ENCODE data around the gene ALX4.
A peak's percentile ranks its signal among the peaks of the same experiment; 100 is the strongest.

Gene ALX4

DNA sequence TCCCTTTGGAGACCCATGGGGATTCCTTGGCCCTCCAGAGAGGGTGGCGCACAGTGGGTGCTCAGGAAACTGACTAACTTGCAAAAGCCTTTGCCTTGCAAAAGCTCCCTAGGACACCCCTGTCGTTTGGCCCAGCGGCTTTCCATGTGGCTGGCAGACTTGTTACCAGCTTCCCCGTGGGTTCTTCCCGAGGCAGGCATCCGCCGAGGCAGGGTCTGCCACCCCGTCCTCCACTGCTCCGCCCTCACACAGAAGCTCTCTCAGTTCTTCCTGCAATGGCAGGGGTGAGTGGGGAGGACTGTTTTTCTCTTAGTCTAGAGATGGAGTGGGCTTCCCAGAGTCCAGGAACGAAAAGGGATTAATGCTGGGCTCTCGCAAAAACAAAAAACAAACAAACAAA lies 23.0 kb downstream of the ALX4 start:
- no peak overlapping the region for H4K8ac ChIP-seq (ENCODE audit: low read depth, low read length)
- H3K4me2 ChIP-seq (ENCODE audit: insufficient read depth, low read length, poor library complexity, severe bottlenecking): no peak overlapping the region
- peak overlapping the region; percentile 5 for H3K18ac ChIP-seq (ENCODE audit: low read length)
- peaks cover 0 to 5% of the 10 kb centered on the region in 2 donors for H3K4me1 ChIP-seq (ENCODE audit: control insufficient read depth in 2 of 2, insufficient read depth in 1 of 2, low read depth in 1 of 2, low read length in 2 of 2)
- H3K14ac ChIP-seq (ENCODE audit: low read length): no peak overlapping the region
- no peaks in the 10 kb centered on the region for H3K9me3 ChIP-seq (replicated peaks in 1 of 2; ENCODE audit: control insufficient read depth in 2 of 2, insufficient read depth in 1 of 2, low read depth in 1 of 2, low read length in 2 of 2)
- H3K23ac ChIP-seq (ENCODE audit: low read depth, low read length, poor library complexity): no peak overlapping the region
- no peak overlapping the region for H2BK5ac ChIP-seq (ENCODE audit: low read length)
- peaks cover 0 to 20% (median 0%) of the 10 kb centered on the region in 3 experiments for H3K27me3 ChIP-seq (ENCODE audit: control insufficient read depth in 3 of 3, insufficient read depth in 3 of 3, low read depth in 1 of 3, low read length in 3 of 3)
- H2AK5ac ChIP-seq (ENCODE audit: low read depth, low read length): peak overlapping the region; percentile 39
- no peak for DNase-seq (ENCODE audit: low spot score)
- WGBS, 2 donors (ENCODE audit: extremely low coverage in 2 of 2, insufficient read length in 2 of 2, insufficient replicate concordance in 1 of 2): no CpG with 5 or more reads among the region's 11 CpGs
- no peak overlapping the region for H2BK12ac ChIP-seq (ENCODE audit: low read length)
- no peak overlapping the region for H3K4me3 ChIP-seq (ENCODE audit: low read length in 2 of 2)
- no peak overlapping the region for H2AFZ ChIP-seq (ENCODE audit: low read length)
- no peak overlapping the region for H3K4ac ChIP-seq (ENCODE audit: low read length)
- no peak overlapping the region for H3K9ac ChIP-seq (ENCODE audit: low read depth, low read length, poor library complexity)
- no peaks in the 10 kb centered on the region for H3K79me1 ChIP-seq (ENCODE audit: low read depth, low read length)
- no peak overlapping the region for H3K27ac ChIP-seq (replicated peaks; ENCODE audit: low read length)
- H2BK120ac ChIP-seq (ENCODE audit: low read depth, low read length): no peak overlapping the region
- no peaks in the 10 kb centered on the region for H3K36me3 ChIP-seq (replicated peaks in 1 of 2; ENCODE audit: control insufficient read depth in 2 of 2, insufficient read depth in 2 of 2, low read length in 2 of 2)
- no peak overlapping the region for H2BK15ac ChIP-seq (ENCODE audit: low read length)
- H4K91ac ChIP-seq (ENCODE audit: low read depth, low read length, poor library complexity): no peak overlapping the region

DNA sequence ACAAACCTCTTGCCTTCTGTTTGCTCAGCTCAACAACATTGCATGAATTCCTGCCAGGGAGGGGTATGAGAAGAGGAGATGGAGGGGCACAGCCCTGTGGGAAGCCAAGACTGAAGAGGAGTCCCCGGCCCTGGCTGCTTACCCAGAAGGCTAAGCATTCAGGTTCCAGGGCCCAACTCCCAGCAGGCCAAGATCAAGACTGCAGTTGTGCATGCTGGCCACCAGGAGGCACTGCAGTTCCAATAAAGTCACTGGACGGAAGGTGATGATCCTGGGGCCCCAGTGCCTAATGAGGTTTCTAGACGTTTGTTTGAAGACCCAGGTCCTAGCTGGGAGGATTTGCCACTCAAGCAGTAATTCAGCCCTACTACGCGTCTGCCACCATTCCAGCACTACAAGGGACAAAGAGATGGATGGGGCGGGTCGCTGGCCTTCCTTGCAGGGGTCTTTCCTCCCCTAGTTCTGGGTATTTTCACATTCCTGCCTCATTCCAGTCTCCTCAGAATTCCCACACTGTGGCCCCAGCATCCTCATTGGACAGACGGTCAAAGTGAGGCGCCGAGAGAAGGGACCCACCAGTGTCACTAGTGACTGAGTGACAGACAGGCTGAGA lies 23.6 kb downstream of the ALX4 start:
- no peaks in the 10 kb centered on the region for H3K36me3 ChIP-seq (replicated peaks in 1 of 2; ENCODE audit: control insufficient read depth in 2 of 2, insufficient read depth in 2 of 2, low read length in 2 of 2)
- H3K14ac ChIP-seq (ENCODE audit: low read length): peak overlapping the region; percentile 22
- no CpG with 5 or more reads among the region's 10 CpGs for WGBS, 2 donors (ENCODE audit: extremely low coverage in 2 of 2, insufficient read length in 2 of 2, insufficient replicate concordance in 1 of 2)
- no peaks in the 10 kb centered on the region for H3K9me3 ChIP-seq (replicated peaks in 1 of 2; ENCODE audit: control insufficient read depth in 2 of 2, insufficient read depth in 1 of 2, low read depth in 1 of 2, low read length in 2 of 2)
- H2AFZ ChIP-seq (ENCODE audit: low read length): peak overlapping the region; percentile 68
- no peak overlapping the region for H3K9ac ChIP-seq (ENCODE audit: low read depth, low read length, poor library complexity)
- H2BK15ac ChIP-seq (ENCODE audit: low read length): peak overlapping the region; percentile 33
- peak overlapping the region; percentile 24 for H2BK12ac ChIP-seq (ENCODE audit: low read length)
- peaks cover 0 to 7% of the 10 kb centered on the region in 2 donors for H3K4me1 ChIP-seq (ENCODE audit: control insufficient read depth in 2 of 2, insufficient read depth in 1 of 2, low read depth in 1 of 2, low read length in 2 of 2)
- H3K23ac ChIP-seq (ENCODE audit: low read depth, low read length, poor library complexity): peak overlapping the region; percentile 28
- no peak overlapping the region for H4K8ac ChIP-seq (ENCODE audit: low read depth, low read length)
- peak overlapping the region; percentile 31 for H2BK5ac ChIP-seq (ENCODE audit: low read length)
- H2AK5ac ChIP-seq (ENCODE audit: low read depth, low read length): no peak overlapping the region
- no peaks in the 10 kb centered on the region for H3K79me1 ChIP-seq (ENCODE audit: low read depth, low read length)
- no peak overlapping the region for H3K4me2 ChIP-seq (ENCODE audit: insufficient read depth, low read length, poor library complexity, severe bottlenecking)
- H3K4ac ChIP-seq (ENCODE audit: low read length): no peak overlapping the region
- H4K91ac ChIP-seq (ENCODE audit: low read depth, low read length, poor library complexity): peak overlapping the region; percentile 47
- DNase-seq (ENCODE audit: low spot score): no peak
- no peak overlapping the region for H2BK120ac ChIP-seq (ENCODE audit: low read depth, low read length)
- peaks cover 0 to 20% (median 0%) of the 10 kb centered on the region in 3 experiments for H3K27me3 ChIP-seq (ENCODE audit: control insufficient read depth in 3 of 3, insufficient read depth in 3 of 3, low read depth in 1 of 3, low read length in 3 of 3)
- H3K18ac ChIP-seq (ENCODE audit: low read length): peak overlapping the region; percentile 29
- no peak overlapping the region for H3K4me3 ChIP-seq (ENCODE audit: low read length in 2 of 2)
- H3K27ac ChIP-seq (replicated peaks; ENCODE audit: low read length): no peak overlapping the region

- no peak overlapping the region for H3K4me3 ChIP-seq (ENCODE audit: low read length in 2 of 2)
- no peaks in the 10 kb centered on the region for H3K36me3 ChIP-seq (replicated peaks in 1 of 2; ENCODE audit: control insufficient read depth in 2 of 2, insufficient read depth in 2 of 2, low read length in 2 of 2)
- peaks cover 0 to 11% of the 10 kb centered on the region in 2 donors for H3K4me1 ChIP-seq (ENCODE audit: control insufficient read depth in 2 of 2, insufficient read depth in 1 of 2, low read depth in 1 of 2, low read length in 2 of 2)
- H4K8ac ChIP-seq (ENCODE audit: low read depth, low read length): no peak overlapping the region
- peak overlapping the region; percentile 24 for H2BK12ac ChIP-seq (ENCODE audit: low read length)
- peak overlapping the region; percentile 33 for H2BK15ac ChIP-seq (ENCODE audit: low read length)
- no peak overlapping the region for H3K4ac ChIP-seq (ENCODE audit: low read length)
- no peak for DNase-seq (ENCODE audit: low spot score)
- peak overlapping the region; percentile 68 for H2AFZ ChIP-seq (ENCODE audit: low read length)
- no peak overlapping the region for H3K27ac ChIP-seq (replicated peaks; ENCODE audit: low read length)
- WGBS, 2 donors (ENCODE audit: extremely low coverage in 2 of 2, insufficient read length in 2 of 2, insufficient replicate concordance in 1 of 2): no CpG with 5 or more reads among the region's 2 CpGs
- H3K18ac ChIP-seq (ENCODE audit: low read length): peak overlapping the region; percentile 29
- no peak overlapping the region for H3K4me2 ChIP-seq (ENCODE audit: insufficient read depth, low read length, poor library complexity, severe bottlenecking)
- peaks cover 2% of the 10 kb centered on the region for H3K79me1 ChIP-seq (ENCODE audit: low read depth, low read length)
- peak overlapping the region; percentile 47 for H4K91ac ChIP-seq (ENCODE audit: low read depth, low read length, poor library complexity)
- H2AK5ac ChIP-seq (ENCODE audit: low read depth, low read length): no peak overlapping the region
- H3K9ac ChIP-seq (ENCODE audit: low read depth, low read length, poor library complexity): no peak overlapping the region
- H3K23ac ChIP-seq (ENCODE audit: low read depth, low read length, poor library complexity): peak overlapping the region; percentile 28
- H3K27me3 ChIP-seq (ENCODE audit: control insufficient read depth in 3 of 3, insufficient read depth in 3 of 3, low read depth in 1 of 3, low read length in 3 of 3): peaks cover 0 to 22% (median 0%) of the 10 kb centered on the region in 3 experiments
- peak overlapping the region; percentile 31 for H2BK5ac ChIP-seq (ENCODE audit: low read length)
- H2BK120ac ChIP-seq (ENCODE audit: low read depth, low read length): no peak overlapping the region
- peak overlapping the region; percentile 22 for H3K14ac ChIP-seq (ENCODE audit: low read length)
- H3K9me3 ChIP-seq (replicated peaks in 1 of 2; ENCODE audit: control insufficient read depth in 2 of 2, insufficient read depth in 1 of 2, low read depth in 1 of 2, low read length in 2 of 2): no peaks in the 10 kb centered on the region
Observed at GRCh38 chr11:44285756-44286155, 24.2 kb downstream of the ALX4 start.

- Histone ChIP-seq H3K4me1 (ENCODE audit: control insufficient read depth in 2 of 2, insufficient read depth in 1 of 2, low read depth in 1 of 2, low read length in 2 of 2) (peaks cover 0 to 11% of the 10 kb centered on the region in 2 donors), H3K36me3 (replicated peaks in 1 of 2; ENCODE audit: control insufficient read depth in 2 of 2, insufficient read depth in 2 of 2, low read length in 2 of 2) (no peaks in the 10 kb centered on the region), H4K91ac (ENCODE audit: low read depth, low read length, poor library complexity) (no peak overlapping the region), H3K18ac (ENCODE audit: low read length) (no peak overlapping the region), H3K27me3 (ENCODE audit: control insufficient read depth in 3 of 3, insufficient read depth in 3 of 3, low read depth in 1 of 3, low read length in 3 of 3) (peaks cover 0 to 24% (median 1%) of the 10 kb centered on the region in 3 experiments), H3K27ac (replicated peaks; ENCODE audit: low read length) (no peak overlapping the region), H2BK5ac (ENCODE audit: low read length) (no peak overlapping the region), H3K23ac (ENCODE audit: low read depth, low read length, poor library complexity) (no peak overlapping the region), H2AK5ac (ENCODE audit: low read depth, low read length) (no peak overlapping the region), H3K14ac (ENCODE audit: low read length) (no peak overlapping the region), H2BK15ac (ENCODE audit: low read length) (no peak overlapping the region), H3K9me3 (replicated peaks in 1 of 2; ENCODE audit: control insufficient read depth in 2 of 2, insufficient read depth in 1 of 2, low read depth in 1 of 2, low read length in 2 of 2) (no peaks in the 10 kb centered on the region), H3K9ac (ENCODE audit: low read depth, low read length, poor library complexity) (no peak overlapping the region), H3K79me1 (ENCODE audit: low read depth, low read length) (peaks cover 2% of the 10 kb centered on the region), H2AFZ (ENCODE audit: low read length) (no peak overlapping the region), H3K4ac (ENCODE audit: low read length) (no peak overlapping the region), H3K4me2 (ENCODE audit: insufficient read depth, low read length, poor library complexity, severe bottlenecking) (no peak overlapping the region), H2BK12ac (ENCODE audit: low read length) (no peak overlapping the region), H3K4me3 (ENCODE audit: low read length in 2 of 2) (no peak overlapping the region), H2BK120ac (ENCODE audit: low read depth, low read length) (no peak overlapping the region), H4K8ac (ENCODE audit: low read depth, low read length) (no peak overlapping the region)
- WGBS, 2 donors (ENCODE audit: extremely low coverage in 2 of 2, insufficient read length in 2 of 2, insufficient replicate concordance in 1 of 2): no CpG with 5 or more reads among the region's 5 CpGs
- DNase-seq (ENCODE audit: low spot score): no peak
Observed at GRCh38 chr11:44282620-44283019, 27.3 kb downstream of the ALX4 start.
